IMR-90 (cell line): ENCODE measurements around the gene HMOX1. TPM values are rescaled to one million over a fixed set of nuclear protein-coding genes. Genes with fewer than 3 reads are reported as not detected.

Source experiments
- ATAC-seq: fragments of 200-7000 bp; cut with Tn5 transposase; 2 replicates; pipeline ENCODE4 v1.9.1; 2020; ENCODE audit warnings: low read depth, mild to moderate bottlenecking, moderate library complexity
- BruUV-seq: library from RNA; stranded (reverse); fragments of 400-500 nt; replicated peaks from 2 replicates; lab custom pipeline; 2021; lab: Mats Ljungman, UMichigan
- CTCF ChIA-PET: fragments of 300-600 bp; formaldehyde crosslinking; extraction: SDS; loops from one replicate; lab custom pipeline; 2021; ENCODE audit warnings: antibody characterized with exemption; lab: Yijun Ruan, JAX
- POLR2A ChIA-PET: fragments of 300-600 bp; sonication (Branson Sonifier 250); formaldehyde crosslinking; loops from one replicate; lab custom pipeline; 2022; ENCODE audit warnings: antibody characterized with exemption; ENCODE audit not compliant: unreplicated experiment; lab: Charles Lee
- DNase-seq: peaks from one replicate; pipeline ENCODE4 v3.0.0; 2013
- H2AFZ ChIP-seq: replicated peaks from 2 replicates; pipeline ENCODE3; 2013; ENCODE audit warnings: low read length, mild to moderate bottlenecking; ENCODE audit not compliant: poor library complexity
- H2AK5ac ChIP-seq: 2 replicates; pipeline ENCODE4 v1.6.1; 2013; ENCODE audit warnings: low read depth, low read length, inconsistent platforms
- H2AK9ac ChIP-seq: replicated peaks from 2 replicates; pipeline ENCODE3; 2013; ENCODE audit warnings: mild to moderate bottlenecking, low read depth, low read length, moderate library complexity; ENCODE audit not compliant: poor library complexity
- H2BK120ac ChIP-seq: 2 replicates; pipeline ENCODE4 v1.6.1; 2013; ENCODE audit warnings: low read depth, low read length, inconsistent platforms
- H2BK15ac ChIP-seq: 3 replicates; pipeline ENCODE4 v1.6.1; 2013; ENCODE audit warnings: low read depth, low read length, inconsistent platforms
- H2BK20ac ChIP-seq: 2 replicates; pipeline ENCODE4 v1.6.1; 2013; ENCODE audit warnings: low read depth, mild to moderate bottlenecking, inconsistent platforms, low read length, moderate library complexity
- H2BK5ac ChIP-seq: 2 replicates; pipeline ENCODE4 v1.6.1; 2013; ENCODE audit warnings: mild to moderate bottlenecking, low read depth, low read length, inconsistent platforms; ENCODE audit not compliant: poor library complexity, severe bottlenecking
- H3K14ac ChIP-seq: replicated peaks from 2 replicates; pipeline ENCODE4 v1.6.1; 2013; ENCODE audit warnings: low read depth, low read length, inconsistent platforms
- H3K18ac ChIP-seq: 2 replicates; pipeline ENCODE4 v1.6.1; 2013; ENCODE audit warnings: low read depth, low read length, control low read depth
- H3K23ac ChIP-seq: 2 replicates; pipeline ENCODE4 v1.6.1; 2013; ENCODE audit warnings: low read depth, low read length, inconsistent platforms
- H3K27ac ChIP-seq: 2 replicates; pipeline ENCODE4 v1.5.1; 2013; ENCODE audit warnings: mild to moderate bottlenecking, control low read depth, low read length; ENCODE audit not compliant: insufficient read depth
- H3K27me3 ChIP-seq: 2 replicates; pipeline ENCODE4 v1.6.1; 2013; ENCODE audit warnings: low read length; ENCODE audit not compliant: control insufficient read depth, insufficient read depth
- H3K36me3 ChIP-seq: 2 replicates; pipeline ENCODE4 v1.6.1; 2013; ENCODE audit warnings: low read length, mixed read lengths; ENCODE audit not compliant: control insufficient read depth, insufficient read depth
- H3K4ac ChIP-seq: 2 replicates; pipeline ENCODE4 v1.6.1; 2013; ENCODE audit warnings: low read depth, low read length, inconsistent platforms
- H3K4me1 ChIP-seq: 2 replicates; pipeline ENCODE4 v1.6.1; 2013; ENCODE audit warnings: low read length, mixed read lengths; ENCODE audit not compliant: control insufficient read depth, insufficient read depth
- H3K4me2 ChIP-seq: 2 replicates; pipeline ENCODE4 v1.6.1; 2013; ENCODE audit warnings: low read depth, mild to moderate bottlenecking, control low read depth, low read length, moderate library complexity
- H3K4me3 ChIP-seq: 2 replicates; pipeline ENCODE4 v1.5.1; 2013; ENCODE audit warnings: low read depth, mild to moderate bottlenecking, control low read depth, low read length, moderate library complexity; ENCODE audit not compliant: insufficient read depth
- H3K56ac ChIP-seq: 2 replicates; pipeline ENCODE4 v1.6.1; 2013; ENCODE audit warnings: low read length, inconsistent platforms; ENCODE audit not compliant: insufficient read depth; ENCODE audit errors: extremely low read depth
- H3K79me1 ChIP-seq, 2 experiments: 2 replicates each; pipeline ENCODE4 v1.6.1; 2013; ENCODE audit warnings: low read length in 2 of 2, inconsistent platforms in 1 of 2, low read depth in 1 of 2
- H3K9ac ChIP-seq: 2 replicates; pipeline ENCODE4 v1.6.1; 2013; ENCODE audit warnings: low read depth, low read length, control low read depth
- H3K9me1 ChIP-seq: 2 replicates; pipeline ENCODE4 v1.6.1; 2013; ENCODE audit warnings: low read length, inconsistent platforms; ENCODE audit not compliant: insufficient read depth
- H3K9me3 ChIP-seq: 2 replicates; pipeline ENCODE4 v1.6.1; 2013; ENCODE audit warnings: low read length; ENCODE audit not compliant: control insufficient read depth, insufficient read depth
- H4K20me1 ChIP-seq: 2 replicates; pipeline ENCODE4 v1.6.1; 2013; ENCODE audit warnings: low read length, inconsistent platforms; ENCODE audit not compliant: insufficient read depth
- H4K5ac ChIP-seq: 2 replicates; pipeline ENCODE4 v1.6.1; 2013; ENCODE audit warnings: mild to moderate bottlenecking, low read depth, low read length, control low read depth
- H4K8ac ChIP-seq, 2 experiments: 2 replicates each; pipeline ENCODE4 v1.6.1; 2013; ENCODE audit warnings: low read depth in 2 of 2, low read length in 2 of 2, control low read depth in 1 of 2, inconsistent platforms in 1 of 2
- H4K91ac ChIP-seq: 2 replicates; pipeline ENCODE4 v1.6.1; 2013; ENCODE audit warnings: low read depth, low read length, inconsistent platforms; ENCODE audit not compliant: insufficient read depth
- CTCF ChIP-seq: conservative IDR thresholded peaks from 2 replicates; pipeline ENCODE4 v1.5.1; 2012; ENCODE audit warnings: mild to moderate bottlenecking, low read depth, low read length, improper control_type of control experiment
- ELK1 ChIP-seq: fragments of 150-350 bp; IDR thresholded peaks from 2 replicates; pipeline ENCODE4 v1.6.1; 2016; ENCODE audit warnings: low read depth, mild to moderate bottlenecking, low read length, moderate library complexity, borderline replicate concordance
- FOS ChIP-seq: fragments of 150-350 bp; IDR thresholded peaks from 2 replicates; pipeline ENCODE4 v1.6.1; 2016; ENCODE audit warnings: low read depth, low read length
- MAFK ChIP-seq: IDR thresholded peaks from 2 replicates; pipeline ENCODE4 v1.6.1; 2012; ENCODE audit warnings: low read depth, low read length, improper control_type of control experiment
- NFE2L2 ChIP-seq: fragments of 150-350 bp; IDR thresholded peaks from 2 replicates; pipeline ENCODE4 v1.6.1; 2016; ENCODE audit warnings: low read depth, mild to moderate bottlenecking, low read length
- POLR2A ChIP-seq: IDR thresholded peaks from 2 replicates; pipeline ENCODE4 v1.6.1; 2012; ENCODE audit warnings: mild to moderate bottlenecking, low read depth, low read length
- RCOR1 ChIP-seq: IDR thresholded peaks from 2 replicates; pipeline ENCODE4 v1.6.1; 2012; ENCODE audit warnings: mild to moderate bottlenecking, low read length, improper control_type of control experiment; ENCODE audit not compliant: insufficient replicate concordance
- RFX5 ChIP-seq: IDR thresholded peaks from 2 replicates; pipeline ENCODE4 v1.8.0; 2012; ENCODE audit warnings: low read depth, mild to moderate bottlenecking, low read length, moderate library complexity
- SMC3 ChIP-seq: fragments of 150-350 bp; IDR thresholded peaks from 2 replicates; pipeline ENCODE4 v1.6.1; 2016; ENCODE audit warnings: low read depth, mild to moderate bottlenecking, antibody characterized with exemption, low read length, moderate library complexity
- WGBS, 2 experiments: methylation state at CpG; one replicate each; pipeline versions ENCODE4 v1.1.5 to v1.1.7; 2013; ENCODE audit warnings: missing lambda C conversion rate in 2 of 2; ENCODE audit not compliant: insufficient read length in 1 of 2; ENCODE audit errors: extremely low coverage in 2 of 2; 5-methylcytosine and 5-hydroxymethylcytosine counted together
- dilution Hi-C: fragments of 300-500 bp; cut with HindIII; formaldehyde crosslinking; loops from one replicate; pipeline ENCODE4 v1.14.3; 2018; ENCODE audit warnings: low sequenced_read_pairs; ENCODE audit not compliant: unreplicated experiment
- in situ Hi-C: fragments of 300-500 bp; cut with MboI; formaldehyde crosslinking; loops from 3 replicates; pipeline ENCODE4 v1.14.3; 2019; ENCODE audit warnings: low sequenced_read_pairs, inconsistent platforms, mixed read lengths
- intact Hi-C: fragments of 100-400 bp; cut with micrococcal nuclease; formaldehyde crosslinking; loops from 2 replicates; pipeline ENCODE4 v1.10.0; 2022
- polyA plus RNA-seq, 3 experiments: library from polyadenylated mRNA; depleted of rRNA; stranded (reverse); fragments of >200 nt; gene quantifications; 2 replicates each; pipeline ENCODE4 v1.2.3, GENCODE V29; 2012; ENCODE audit warnings: low replicate concordance in 1 of 3
- total RNA-seq: library from RNA; depleted of rRNA; stranded (reverse); fragments of >200 nt; gene quantifications from 2 replicates; pipeline ENCODE4 v1.2.3, GENCODE V29; 2012

HMOX1 gene
- total and polyA plus RNA-seq, 2 of the 4 experiments (the other 2 are of a cell fraction): 23.1 to 50.5 TPM

- no TSS peak for BruUV-seq
- Histone ChIP-seq H3K4me1 (peaks cover 2% of the 10 kb centered on the region), H2BK15ac (no peak overlapping the region), H3K18ac (no peak overlapping the region), H4K8ac (no peak overlapping the region), H3K23ac (no peak overlapping the region), H3K4me3 (no peak overlapping the region), H3K56ac (no peak overlapping the region), H3K27me3 (no peaks in the 10 kb centered on the region), H4K91ac (no peak overlapping the region), H3K9ac (no peak overlapping the region), H3K27ac (no peak overlapping the region), H3K9me3 (no peaks in the 10 kb centered on the region), H2BK5ac (no peak overlapping the region), H2AK9ac (no peak overlapping the region), H4K20me1 (no peaks in the 10 kb centered on the region), H3K79me1 (no peaks in the 10 kb centered on the region), H3K36me3 (peaks cover 74% of the 10 kb centered on the region), H3K14ac (no peak overlapping the region), H2AFZ (no peak overlapping the region), H2AK5ac (no peak overlapping the region), H3K4ac (no peak overlapping the region), H2BK120ac (no peak overlapping the region), H2BK20ac (no peak overlapping the region), H3K9me1 (peaks cover 4% of the 10 kb centered on the region), H3K4me2 (no peak overlapping the region), H4K5ac (no peak overlapping the region)
- DNase-seq (no peak), ATAC-seq (no peak)
- dilution Hi-C loops (no loop called here), in situ Hi-C loops (no loop called here), intact Hi-C loops (no loop called here)
- POLR2A ChIA-PET: no interaction called here
- CTCF ChIA-PET: no interaction called here
- 88% methylated on average over 6 of the region's 7 CpGs; no CpG with 5 or more reads in 1 of the 2 experiments for WGBS, 2 experiments
- TF ChIP-seq NFE2L2: no peak
- no peak for TF ChIP-seq ELK1
- TF ChIP-seq FOS: no peak
- no peak for TF ChIP-seq CTCF
- no peak for TF ChIP-seq MAFK
- TF ChIP-seq RFX5: no peak
- no peak for TF ChIP-seq RCOR1
- no peak for TF ChIP-seq POLR2A
- TF ChIP-seq SMC3: no peak
These were observed 45.4 kb upstream of the HMOX1 start for GRCh38 chr22:35335468-35335867.
